ENCODE data around the gene NRG4. TPM values are rescaled to one million over a fixed set of nuclear protein-coding genes. Genes with fewer than 3 reads are reported as not detected.
"Not testable (repeated sequence)": the region's sequence is repeated elsewhere in the genome, so short reads cannot be mapped to it uniquely, and the experiment has no call there.

The NRG4 gene
- total and polyA plus RNA-seq, 4 experiments from 2014 or later: not detected

DNA sequence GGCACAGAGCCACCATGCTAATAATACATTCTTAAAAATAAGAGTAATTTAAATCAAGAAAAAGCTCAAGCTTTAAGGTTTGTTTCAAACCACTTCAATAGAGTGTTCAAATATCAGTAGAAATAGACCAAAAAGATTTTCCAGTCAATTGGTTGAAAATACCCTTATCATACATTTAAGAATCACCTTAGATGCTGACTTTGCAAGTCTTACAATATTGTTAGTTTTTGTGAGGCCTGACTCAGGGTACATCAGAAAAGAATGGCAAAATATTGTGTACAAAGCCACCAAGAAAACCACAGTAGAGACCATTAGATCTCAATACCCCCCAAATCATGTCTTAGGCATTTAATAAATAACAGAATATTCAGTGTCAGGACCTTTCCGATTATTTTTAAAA lies 19.8 kb upstream of the NRG4 start:
- DNase-seq: no peak
- CTCF ChIA-PET (ENCODE audit: partially characterized antibody): interaction anchor here (0.7 to 1.3 kb wide), 2 partner anchors 9 to 26 kb away, joined by 3 to 4 read pairs; no protein-coding TSS in a partner anchor
- POLR2A ChIA-PET (ENCODE audit: partially characterized antibody): no interaction called here
- no peaks in the 10 kb centered on the region for H3K4me1 Mint-ChIP-seq
- H3K4me3 Mint-ChIP-seq: no peak overlapping the region
- peaks cover 0 to 6% (median 3%) of the 10 kb centered on the region in 8 donors for H3K9me3 Mint-ChIP-seq
- no peaks in the 10 kb centered on the region for H3K9me3 ChIP-seq (ENCODE audit: control insufficient read depth in 1 of 2, low read length in 2 of 2)
- H3K4me3 ChIP-seq (ENCODE audit: low read length in 2 of 2): no peak overlapping the region
- no peak overlapping the region for H3K27ac Mint-ChIP-seq
- intact Hi-C loops (cut with micrococcal nuclease): no loop called here
- H3K27me3 ChIP-seq (ENCODE audit: insufficient read depth, low read length): no peaks in the 10 kb centered on the region
- H3K36me3 Mint-ChIP-seq: no peaks in the 10 kb centered on the region
- no peak overlapping the region for H3K27ac ChIP-seq (ENCODE audit: low read depth, low read length)
- no peaks in the 10 kb centered on the region for H3K4me1 ChIP-seq (ENCODE audit: insufficient read depth, low read length)
- H3K27me3 Mint-ChIP-seq: peaks cover 4 to 9% of the 10 kb centered on the region in 2 donors
- no peaks in the 10 kb centered on the region for H3K36me3 ChIP-seq (ENCODE audit: insufficient read depth, low read length)

DNA sequence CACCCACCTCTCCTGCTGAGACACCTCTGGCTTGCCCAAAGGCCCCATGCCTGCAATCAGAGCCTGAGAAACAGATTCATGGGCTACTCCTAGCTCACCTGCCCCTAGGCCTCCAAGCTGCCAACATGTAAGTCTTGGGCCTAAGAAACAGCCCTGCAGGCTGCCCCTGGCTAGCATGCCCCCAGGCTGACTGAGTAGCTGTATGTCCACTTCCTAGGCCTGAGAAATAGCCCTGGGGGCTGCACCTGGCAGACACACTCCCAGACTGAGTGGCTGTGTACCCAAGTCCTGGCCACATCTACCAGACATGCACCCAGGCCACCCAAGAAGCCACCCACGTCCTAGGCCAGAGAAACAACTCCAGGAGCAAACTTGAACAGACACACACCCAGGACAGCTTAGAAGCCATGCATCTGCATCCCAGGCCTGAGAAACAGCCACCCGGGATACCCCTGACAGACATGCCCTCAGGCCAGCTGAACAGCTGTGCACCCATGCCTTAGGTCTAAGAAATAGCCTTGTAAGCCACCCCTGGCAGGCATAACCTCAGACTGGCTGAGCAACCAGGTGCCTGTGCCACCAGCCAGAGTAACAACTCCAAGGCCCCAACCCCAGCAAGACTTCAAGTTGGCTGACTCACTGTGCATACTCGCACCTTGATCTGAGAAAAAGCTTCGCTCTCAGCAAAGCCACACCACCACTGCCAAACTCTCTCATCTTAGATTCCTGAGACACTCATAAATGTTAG lies 12.0 kb upstream of the NRG4 start:
- peaks cover 3 to 33% (median 24%) of the 10 kb centered on the region in 8 donors for H3K9me3 Mint-ChIP-seq
- peaks cover 1 to 4% of the 10 kb centered on the region in 2 donors for H3K36me3 Mint-ChIP-seq
- CTCF ChIA-PET (ENCODE audit: partially characterized antibody): no interaction called here
- Histone ChIP-seq H3K4me3 (ENCODE audit: low read length in 2 of 2) (no peak overlapping the region), H3K9me3 (ENCODE audit: control insufficient read depth in 1 of 2, low read length in 2 of 2) (peaks cover 0 to 9% of the 10 kb centered on the region in 2 donors), H3K27ac (ENCODE audit: low read depth, low read length) (no peak overlapping the region), H3K4me1 (ENCODE audit: insufficient read depth, low read length) (no peaks in the 10 kb centered on the region), H3K27me3 (ENCODE audit: insufficient read depth, low read length) (peaks cover 3% of the 10 kb centered on the region), H3K36me3 (ENCODE audit: insufficient read depth, low read length) (no peaks in the 10 kb centered on the region)
- intact Hi-C loops (cut with micrococcal nuclease): no loop called here
- H3K4me3 Mint-ChIP-seq: no peak overlapping the region
- H3K27me3 Mint-ChIP-seq: peaks cover 14 to 24% of the 10 kb centered on the region in 2 donors
- no peak for DNase-seq
- no peak overlapping the region for H3K27ac Mint-ChIP-seq
- POLR2A ChIA-PET (ENCODE audit: partially characterized antibody): no interaction called here
- no peaks in the 10 kb centered on the region for H3K4me1 Mint-ChIP-seq

DNA sequence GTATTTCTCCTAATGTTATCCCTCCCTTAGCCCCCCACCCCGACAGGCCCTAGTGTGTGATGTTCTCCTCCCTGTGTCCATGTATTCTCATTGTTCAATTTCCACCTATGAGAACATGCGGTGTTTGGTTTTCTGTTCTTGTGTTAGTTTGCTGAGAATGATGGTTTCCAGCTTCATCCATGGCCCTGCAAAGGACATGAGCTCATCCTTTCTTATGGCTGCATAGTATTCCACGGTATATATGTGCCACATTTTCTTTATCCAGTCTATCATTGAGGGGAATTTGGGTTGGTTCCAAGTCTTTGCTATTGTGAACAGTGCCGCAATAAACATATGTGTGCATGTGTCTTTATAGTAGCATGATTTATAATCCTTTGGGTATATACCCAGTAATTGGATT lies 1.2 kb upstream of the NRG4 start:
- H3K4me3 Mint-ChIP-seq; H3K36me3 Mint-ChIP-seq; H3K4me1 Mint-ChIP-seq; H3K27me3 ChIP-seq (ENCODE audit: insufficient read depth, low read length); POLR2A ChIA-PET (ENCODE audit: partially characterized antibody); H3K36me3 ChIP-seq (ENCODE audit: insufficient read depth, low read length); DNase-seq; H3K27ac Mint-ChIP-seq; H3K9me3 ChIP-seq (ENCODE audit: control insufficient read depth in 1 of 2, low read length in 2 of 2); H3K4me1 ChIP-seq (ENCODE audit: insufficient read depth, low read length); H3K27ac ChIP-seq (ENCODE audit: low read depth, low read length); CTCF ChIA-PET (ENCODE audit: partially characterized antibody); H3K4me3 ChIP-seq (ENCODE audit: low read length in 2 of 2); intact Hi-C loops (cut with micrococcal nuclease): not testable (repeated sequence)
- Mint-ChIP-seq H3K27me3 (peaks cover 27 to 37% of the 10 kb centered on the region in 2 donors), H3K9me3 (peaks cover 11 to 37% (median 23%) of the 10 kb centered on the region in 8 donors)

- ChIA-PET CTCF (ENCODE audit: partially characterized antibody) (no interaction called here), POLR2A (ENCODE audit: partially characterized antibody) (no interaction called here)
- peaks cover 13 to 27% of the 10 kb centered on the region in 2 donors for H3K27me3 Mint-ChIP-seq
Observed at GRCh38 chr15:76010613-76011012, 1.6 kb downstream of the NRG4 start.

DNA sequence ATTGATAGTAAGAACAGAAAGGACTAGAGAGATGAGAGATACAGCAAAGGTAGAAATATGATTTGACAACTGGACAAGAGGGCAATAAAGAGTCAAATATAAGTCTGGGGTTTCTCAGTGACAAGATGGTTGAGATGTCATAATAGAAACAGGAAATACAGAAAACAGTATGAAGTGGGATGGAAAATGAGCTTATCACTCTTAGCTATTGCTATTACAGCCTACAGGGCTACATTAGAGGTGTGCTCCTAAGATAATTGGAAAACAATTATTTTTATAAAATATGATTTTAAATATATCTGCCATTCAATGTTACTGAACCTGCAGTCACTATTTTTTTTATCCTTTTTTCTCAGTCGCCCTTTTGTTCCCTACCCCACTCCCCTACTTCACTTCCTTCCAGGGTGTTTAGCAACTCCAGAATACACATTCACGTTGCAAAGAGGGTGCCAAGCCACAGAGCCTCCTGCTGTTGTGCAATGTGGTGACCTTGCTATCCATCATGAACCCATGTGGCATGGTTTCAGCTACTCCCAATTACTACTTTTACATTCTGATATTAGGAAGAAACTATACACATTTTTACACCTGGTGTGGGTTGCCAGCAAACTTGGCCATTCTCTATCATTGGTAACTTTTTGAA lies 6.0 kb downstream of the NRG4 start:
- Mint-ChIP-seq H3K27ac (no peak overlapping the region), H3K4me1 (no peaks in the 10 kb centered on the region), H3K4me3 (no peak overlapping the region), H3K9me3 (peaks cover 0 to 8% (median 0%) of the 10 kb centered on the region in 8 donors), H3K27me3 (peaks cover 16 to 18% of the 10 kb centered on the region in 2 donors), H3K36me3 (no peaks in the 10 kb centered on the region)
- Histone ChIP-seq H3K36me3 (ENCODE audit: insufficient read depth, low read length) (no peaks in the 10 kb centered on the region), H3K27ac (ENCODE audit: low read depth, low read length) (no peak overlapping the region), H3K27me3 (ENCODE audit: insufficient read depth, low read length) (no peaks in the 10 kb centered on the region), H3K9me3 (ENCODE audit: control insufficient read depth in 1 of 2, low read length in 2 of 2) (no peaks in the 10 kb centered on the region), H3K4me1 (ENCODE audit: insufficient read depth, low read length) (no peaks in the 10 kb centered on the region), H3K4me3 (ENCODE audit: low read length in 2 of 2) (no peak overlapping the region)
- intact Hi-C loops (cut with micrococcal nuclease): no loop called here
- CTCF ChIA-PET (ENCODE audit: partially characterized antibody): interaction anchor here (0.9 kb wide), 1 partner anchor 52 kb away, joined by 3 read pairs; no protein-coding TSS in a partner anchor
- POLR2A ChIA-PET (ENCODE audit: partially characterized antibody): no interaction called here
- DNase-seq: no peak

More at GRCh38 chr15:76010613-76011012, 1.6 kb downstream of the NRG4 start:
- no peak overlapping the region for H3K27ac Mint-ChIP-seq
- Histone ChIP-seq H3K27ac (ENCODE audit: low read depth, low read length) (no peak overlapping the region), H3K4me3 (ENCODE audit: low read length in 2 of 2) (no peak overlapping the region), H3K36me3 (ENCODE audit: insufficient read depth, low read length) (no peaks in the 10 kb centered on the region), H3K4me1 (ENCODE audit: insufficient read depth, low read length) (no peaks in the 10 kb centered on the region), H3K9me3 (ENCODE audit: control insufficient read depth in 1 of 2, low read length in 2 of 2) (no peaks in the 10 kb centered on the region), H3K27me3 (ENCODE audit: insufficient read depth, low read length) (no peaks in the 10 kb centered on the region)
- H3K4me1 Mint-ChIP-seq: peaks cover 2 to 6% (median 5%) of the 10 kb centered on the region in 4 donors
- intact Hi-C loops (cut with micrococcal nuclease): no loop called here
- no peak overlapping the region for H3K4me3 Mint-ChIP-seq
- no peaks in the 10 kb centered on the region for H3K36me3 Mint-ChIP-seq
- DNase-seq: no peak
- peaks cover 0 to 12% (median 7%) of the 10 kb centered on the region in 8 donors for H3K9me3 Mint-ChIP-seq

DNA sequence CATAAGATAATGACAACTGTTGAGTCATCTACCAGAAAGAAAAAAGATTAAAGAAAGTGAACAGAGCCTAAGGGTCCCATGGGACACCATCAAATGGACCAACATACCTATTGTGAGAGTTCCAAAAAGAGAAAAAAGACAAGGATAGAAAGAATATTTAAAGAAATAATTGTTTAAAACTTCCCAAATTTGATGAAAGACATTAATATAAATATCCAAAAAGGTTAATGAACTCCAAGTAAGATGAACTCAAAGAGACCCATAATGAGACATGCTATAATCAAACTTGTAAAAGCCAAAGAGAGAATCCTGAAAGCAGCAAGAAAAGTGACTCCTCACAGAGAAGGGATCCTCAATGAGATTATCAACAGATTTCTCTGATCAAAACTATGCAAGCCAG lies 8.9 kb downstream of the NRG4 start:
- no peak overlapping the region for H3K27ac Mint-ChIP-seq
- no peaks in the 10 kb centered on the region for H3K4me1 Mint-ChIP-seq
- intact Hi-C loops (cut with micrococcal nuclease): no loop called here
- H3K9me3 Mint-ChIP-seq: peaks cover 0 to 9% (median 0%) of the 10 kb centered on the region in 8 donors
- Histone ChIP-seq H3K27ac (ENCODE audit: low read depth, low read length) (no peak overlapping the region), H3K9me3 (ENCODE audit: control insufficient read depth in 1 of 2, low read length in 2 of 2) (no peaks in the 10 kb centered on the region), H3K4me1 (ENCODE audit: insufficient read depth, low read length) (no peaks in the 10 kb centered on the region), H3K27me3 (ENCODE audit: insufficient read depth, low read length) (no peaks in the 10 kb centered on the region), H3K36me3 (ENCODE audit: insufficient read depth, low read length) (no peaks in the 10 kb centered on the region), H3K4me3 (ENCODE audit: low read length in 2 of 2) (no peak overlapping the region)
- peaks cover 21 to 22% of the 10 kb centered on the region in 2 donors for H3K27me3 Mint-ChIP-seq
- no peak for DNase-seq
- CTCF ChIA-PET (ENCODE audit: partially characterized antibody): no interaction called here
- H3K4me3 Mint-ChIP-seq: no peak overlapping the region
- no peaks in the 10 kb centered on the region for H3K36me3 Mint-ChIP-seq
- POLR2A ChIA-PET (ENCODE audit: partially characterized antibody): no interaction called here

- no peak overlapping the region for H3K4me3 Mint-ChIP-seq
- no peak overlapping the region for H3K27ac Mint-ChIP-seq
- no peaks in the 10 kb centered on the region for H3K4me1 Mint-ChIP-seq
- H3K9me3 Mint-ChIP-seq: peaks cover 0 to 19% (median 10%) of the 10 kb centered on the region in 8 donors
- intact Hi-C loops (cut with micrococcal nuclease): no loop called here
- Histone ChIP-seq H3K27me3 (ENCODE audit: insufficient read depth, low read length) (no peaks in the 10 kb centered on the region), H3K4me1 (ENCODE audit: insufficient read depth, low read length) (no peaks in the 10 kb centered on the region), H3K36me3 (ENCODE audit: insufficient read depth, low read length) (no peaks in the 10 kb centered on the region), H3K9me3 (ENCODE audit: control insufficient read depth in 1 of 2, low read length in 2 of 2) (no peaks in the 10 kb centered on the region), H3K27ac (ENCODE audit: low read depth, low read length) (no peak overlapping the region), H3K4me3 (ENCODE audit: low read length in 2 of 2) (no peak overlapping the region)
- ChIA-PET CTCF (ENCODE audit: partially characterized antibody) (no interaction called here), POLR2A (ENCODE audit: partially characterized antibody) (no interaction called here)
- H3K36me3 Mint-ChIP-seq: peaks cover 0 to 3% of the 10 kb centered on the region in 2 donors
- DNase-seq: no peak
- peaks cover 18 to 31% of the 10 kb centered on the region in 2 donors for H3K27me3 Mint-ChIP-seq
Observed at GRCh38 chr15:75995611-75996010, 16.6 kb downstream of the NRG4 start.

Data from CD4-positive, alpha-beta memory T cell (primary cell).